Uterus (tissue), 2 donors: Measurements from ENCODE around the gene PPP2R2C.

Experiments
- CTCF ChIP-seq, 4 experiments: fragments of 200-600 bp in 2 of 4; fragments of 450-650 bp in 2 of 4; sonication (generic) in 2 of 4; IDR thresholded peaks; one replicate each; pipeline ENCODE4 v1.5.1; 2016 to 2019; ENCODE audit warnings: antibody characterized with exemption in 4 of 4, mild to moderate bottlenecking in 2 of 4, moderate library complexity in 1 of 4
- POLR2A ChIP-seq, 2 donors: fragments of 450-650 bp; IDR thresholded peaks; one replicate each; pipeline ENCODE4 v1.6.1; 2016; ENCODE audit warnings: antibody characterized with exemption in 2 of 2, mild to moderate bottlenecking in 1 of 2, moderate library complexity in 1 of 2

GRCh38 chr4:6347511-6348045 is 124.8 kb downstream of the PPP2R2C start:
- TF ChIP-seq CTCF (IDR thresholded peaks at IDR 0.05) (no peak), POLR2A (IDR thresholded peaks at IDR 0.05) (no peak)
